Uterus (tissue), 4 donors: ENCODE data around the gene UCKL1. TPM values are rescaled to one million over a fixed set of nuclear protein-coding genes. Genes with fewer than 3 reads are reported as not detected.
"Not testable (repeated sequence)": the region's sequence is repeated elsewhere in the genome, so short reads cannot be mapped to it uniquely, and the experiment has no call there.

ENCODE experiments used
- DNase-seq, 2 donors: peaks; one replicate each; pipeline ENCODE4 v3.0.0-alpha.2; 2019 to 2020
- H3K27ac ChIP-seq, 2 donors: fragments of 200-600 bp; sonication (generic); 1 replicate in 1 of 2; 2 replicates in 1 of 2; pipeline ENCODE4 v1.5.1; 2016 to 2018
- H3K27me3 ChIP-seq, 2 donors: fragments of 200-600 bp; sonication (generic); one replicate each; pipeline ENCODE4 v1.5.1; 2018 to 2019; ENCODE audit warnings: control low read depth in 1 of 2
- H3K36me3 ChIP-seq, 2 donors: fragments of 200-600 bp; sonication (generic); one replicate each; pipeline ENCODE4 v1.5.1; 2019; ENCODE audit warnings: control low read depth in 1 of 2
- H3K4me1 ChIP-seq, 2 donors: fragments of 200-600 bp; sonication (generic); one replicate each; pipeline ENCODE4 v1.5.1; 2018 to 2019; ENCODE audit warnings: control low read depth in 1 of 2
- H3K4me3 ChIP-seq, 2 donors: fragments of 200-600 bp; sonication (generic); 1 replicate in 1 of 2; 2 replicates in 1 of 2; pipeline ENCODE4 v1.5.1; 2018 to 2019; ENCODE audit warnings: mild to moderate bottlenecking in 1 of 2
- H3K9me3 ChIP-seq, 2 donors: fragments of 200-600 bp; sonication (generic); one replicate each; pipeline ENCODE4 v1.5.1; 2019; ENCODE audit warnings: control low read depth in 1 of 2
- CTCF ChIP-seq, 4 experiments: fragments of 200-600 bp in 2 of 4; fragments of 450-650 bp in 2 of 4; sonication (generic) in 2 of 4; IDR thresholded peaks; one replicate each; pipeline ENCODE4 v1.5.1; 2016 to 2019; ENCODE audit warnings: antibody characterized with exemption in 4 of 4, mild to moderate bottlenecking in 2 of 4, moderate library complexity in 1 of 4
- POLR2A ChIP-seq, 2 donors: fragments of 450-650 bp; IDR thresholded peaks; one replicate each; pipeline ENCODE4 v1.6.1; 2016; ENCODE audit warnings: antibody characterized with exemption in 2 of 2, mild to moderate bottlenecking in 1 of 2, moderate library complexity in 1 of 2
- intact Hi-C: fragments of 100-400 bp; cut with DNase I; formaldehyde crosslinking; loops from one replicate; pipeline ENCODE4 v1.15.1; 2023; ENCODE audit warnings: low total_unique reads
- total RNA-seq, 4 donors: library from RNA; depleted of rRNA in 3 of 4; stranded (reverse); fragments of >200 nt in 3 of 4; gene quantifications; one replicate each; pipeline versions ENCODE4 v1.1.0 to v1.2.4, GENCODE V29; 2014 to 2023
- donor health status: DM: yes; HTN: yes; CAD: no.

The UCKL1 gene
- total RNA-seq, 4 donors from 2014 or later: 21.8 to 64.6 (median 23.5) TPM

- no peak overlapping the region for H3K4me3 ChIP-seq
- no peaks in the 10 kb centered on the region for H3K36me3 ChIP-seq
- no peak overlapping the region for H3K27ac ChIP-seq
- intact Hi-C loops: no loop called here
- no peaks in the 10 kb centered on the region for H3K9me3 ChIP-seq
- peaks cover 0 to 9% of the 10 kb centered on the region in 2 donors for H3K4me1 ChIP-seq
- no peak for DNase-seq
- TF ChIP-seq CTCF (IDR thresholded peaks at IDR 0.05) (no peak), POLR2A (IDR thresholded peaks at IDR 0.05) (no peak)
- H3K27me3 ChIP-seq: no peaks in the 10 kb centered on the region
These were observed 7.6 kb upstream of the UCKL1 start for GRCh38 chr20:63963784-63964301.

GRCh38 chr20:63963348-63963741 lies 7.1 kb upstream of the UCKL1 start:
- TF ChIP-seq POLR2A (IDR thresholded peaks at IDR 0.05): no peak
- TF ChIP-seq CTCF (IDR thresholded peaks at IDR 0.05): no peak
- Histone ChIP-seq H3K4me1 (peaks cover 0 to 4% of the 10 kb centered on the region in 2 donors), H3K36me3 (no peaks in the 10 kb centered on the region), H3K4me3 (no peak overlapping the region), H3K27me3 (no peaks in the 10 kb centered on the region), H3K9me3 (no peaks in the 10 kb centered on the region), H3K27ac (no peak overlapping the region)
- DNase-seq: no peak
- intact Hi-C loops: no loop called here

GRCh38 chr20:63962426-63963347 lies 6.5 kb upstream of the UCKL1 start:
- Histone ChIP-seq H3K9me3 (no peaks in the 10 kb centered on the region), H3K36me3 (no peaks in the 10 kb centered on the region), H3K27me3 (no peaks in the 10 kb centered on the region), H3K4me3 (no peak overlapping the region), H3K4me1 (peaks cover 0 to 5% of the 10 kb centered on the region in 2 donors), H3K27ac (no peak overlapping the region)
- intact Hi-C loops: no loop called here
- TF ChIP-seq POLR2A (IDR thresholded peaks at IDR 0.05) (no peak), CTCF (IDR thresholded peaks at IDR 0.05) (no peak)
- no peak for DNase-seq

GRCh38 chr20:63961664-63962425 lies 5.6 kb upstream of the UCKL1 start:
- H3K9me3 ChIP-seq: no peaks in the 10 kb centered on the region
- H3K27ac ChIP-seq: no peak overlapping the region
- no peaks in the 10 kb centered on the region for H3K36me3 ChIP-seq

GRCh38 chr20:63960654-63961621 lies 4.7 kb upstream of the UCKL1 start:
- not testable (repeated sequence) for H3K27ac ChIP-seq, H3K36me3 ChIP-seq, H3K27me3 ChIP-seq

More at GRCh38 chr20:63961664-63962425, 5.6 kb upstream of the UCKL1 start:
- Histone ChIP-seq H3K27me3 (no peaks in the 10 kb centered on the region), H3K4me1 (peaks cover 0 to 8% of the 10 kb centered on the region in 2 donors), H3K4me3 (no peak overlapping the region)
- TF ChIP-seq POLR2A (IDR thresholded peaks at IDR 0.05): no peak
- TF ChIP-seq CTCF (IDR thresholded peaks at IDR 0.05): no peak
- no peak for DNase-seq
- intact Hi-C loops: no loop called here

More at GRCh38 chr20:63960654-63961621, 4.7 kb upstream of the UCKL1 start:
- H3K4me1 ChIP-seq, intact Hi-C loops, H3K4me3 ChIP-seq, H3K9me3 ChIP-seq, DNase-seq: not testable (repeated sequence)
